ENCODE data around the gene AMPD1. TPM values are rescaled to one million over a fixed set of nuclear protein-coding genes. Genes with fewer than 3 reads are reported as not detected.

Gene AMPD1
- total RNA-seq, 4 donors from 2014 or later = 1.3 TPM; not detected in 3

GRCh38 chr1:114729782-114730181 is 34.4 kb upstream of the AMPD1 start:
- H3K27me3 ChIP-seq = no peaks in the 10 kb centered on the region
- H3K9me3 ChIP-seq = no peaks in the 10 kb centered on the region
- H3K4me3 ChIP-seq = no peak overlapping the region
- no peak for TF ChIP-seq POLR2A (IDR thresholded peaks at IDR 0.05)
- TF ChIP-seq, protein P1, sequence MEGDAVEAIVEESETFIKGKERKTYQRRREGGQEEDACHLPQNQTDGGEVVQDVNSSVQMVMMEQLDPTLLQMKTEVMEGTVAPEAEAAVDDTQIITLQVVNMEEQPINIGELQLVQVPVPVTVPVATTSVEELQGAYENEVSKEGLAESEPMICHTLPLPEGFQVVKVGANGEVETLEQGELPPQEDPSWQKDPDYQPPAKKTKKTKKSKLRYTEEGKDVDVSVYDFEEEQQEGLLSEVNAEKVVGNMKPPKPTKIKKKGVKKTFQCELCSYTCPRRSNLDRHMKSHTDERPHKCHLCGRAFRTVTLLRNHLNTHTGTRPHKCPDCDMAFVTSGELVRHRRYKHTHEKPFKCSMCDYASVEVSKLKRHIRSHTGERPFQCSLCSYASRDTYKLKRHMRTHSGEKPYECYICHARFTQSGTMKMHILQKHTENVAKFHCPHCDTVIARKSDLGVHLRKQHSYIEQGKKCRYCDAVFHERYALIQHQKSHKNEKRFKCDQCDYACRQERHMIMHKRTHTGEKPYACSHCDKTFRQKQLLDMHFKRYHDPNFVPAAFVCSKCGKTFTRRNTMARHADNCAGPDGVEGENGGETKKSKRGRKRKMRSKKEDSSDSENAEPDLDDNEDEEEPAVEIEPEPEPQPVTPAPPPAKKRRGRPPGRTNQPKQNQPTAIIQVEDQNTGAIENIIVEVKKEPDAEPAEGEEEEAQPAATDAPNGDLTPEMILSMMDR (IDR thresholded peaks at IDR 0.05) = no peak
- no peaks in the 10 kb centered on the region for H3K36me3 ChIP-seq
- H3K27ac ChIP-seq = no peak overlapping the region
- intact Hi-C loops (cut with DNase I; ENCODE audit: low total_unique reads) = no loop called here
- H3K4me1 ChIP-seq = no peaks in the 10 kb centered on the region
- no peak for DNase-seq

DNA sequence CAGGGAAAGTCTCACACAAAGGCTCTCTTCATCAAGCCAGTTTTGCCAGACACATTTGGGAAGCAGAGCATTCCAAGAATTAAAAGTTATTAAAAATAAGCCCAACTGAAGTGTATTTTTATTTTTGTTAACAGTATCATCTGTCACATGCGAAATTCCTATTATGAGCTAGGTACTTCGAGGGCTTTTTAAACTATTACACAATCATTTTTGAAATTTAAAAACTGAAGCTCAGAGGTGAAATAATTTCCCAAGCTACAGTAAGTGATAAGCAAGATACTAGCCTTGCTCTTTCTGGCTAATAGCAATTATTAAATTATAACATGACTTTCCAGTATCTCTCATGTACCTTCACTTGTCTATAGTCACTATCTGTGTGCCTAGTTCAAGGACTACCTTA is 33.2 kb upstream of the AMPD1 start:
- Histone ChIP-seq H3K36me3 (no peaks in the 10 kb centered on the region), H3K9me3 (no peaks in the 10 kb centered on the region), H3K27ac (no peak overlapping the region), H3K4me3 (no peak overlapping the region), H3K4me1 (no peaks in the 10 kb centered on the region), H3K27me3 (no peaks in the 10 kb centered on the region)
- TF ChIP-seq POLR2A (IDR thresholded peaks at IDR 0.05) = no peak
- TF ChIP-seq, protein P1 (IDR thresholded peaks at IDR 0.05) = no peak
- no peak for DNase-seq
- intact Hi-C loops (cut with DNase I; ENCODE audit: low total_unique reads) = no loop called here

DNA sequence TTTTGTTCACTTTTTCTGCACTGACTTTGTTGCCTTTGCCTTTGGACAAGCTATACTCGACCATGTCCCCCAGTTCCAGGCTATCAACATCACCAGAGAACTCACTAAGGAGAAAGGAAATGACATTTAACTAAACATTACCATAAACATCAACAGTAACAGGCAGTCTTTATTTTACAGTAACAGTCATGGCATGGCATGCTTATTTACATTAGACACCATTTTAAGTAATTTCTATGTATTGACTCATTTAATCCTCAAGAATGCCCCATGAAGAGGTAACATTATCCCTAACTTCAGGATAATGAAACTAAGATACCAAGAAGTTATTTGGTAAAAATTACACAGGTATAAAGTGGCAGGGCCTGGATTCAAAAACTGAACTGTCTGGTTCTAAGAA is 29.9 kb upstream of the AMPD1 start:
- H3K27ac ChIP-seq = no peak overlapping the region
- H3K4me3 ChIP-seq = no peak overlapping the region
- H3K27me3 ChIP-seq = no peaks in the 10 kb centered on the region
- H3K4me1 ChIP-seq = no peaks in the 10 kb centered on the region
- intact Hi-C loops (cut with DNase I; ENCODE audit: low total_unique reads) = no loop called here
- no peaks in the 10 kb centered on the region for H3K36me3 ChIP-seq
- no peak for DNase-seq
- no peak for TF ChIP-seq POLR2A (IDR thresholded peaks at IDR 0.05)
- TF ChIP-seq, protein P1 (IDR thresholded peaks at IDR 0.05) = no peak
- H3K9me3 ChIP-seq = no peaks in the 10 kb centered on the region

DNA sequence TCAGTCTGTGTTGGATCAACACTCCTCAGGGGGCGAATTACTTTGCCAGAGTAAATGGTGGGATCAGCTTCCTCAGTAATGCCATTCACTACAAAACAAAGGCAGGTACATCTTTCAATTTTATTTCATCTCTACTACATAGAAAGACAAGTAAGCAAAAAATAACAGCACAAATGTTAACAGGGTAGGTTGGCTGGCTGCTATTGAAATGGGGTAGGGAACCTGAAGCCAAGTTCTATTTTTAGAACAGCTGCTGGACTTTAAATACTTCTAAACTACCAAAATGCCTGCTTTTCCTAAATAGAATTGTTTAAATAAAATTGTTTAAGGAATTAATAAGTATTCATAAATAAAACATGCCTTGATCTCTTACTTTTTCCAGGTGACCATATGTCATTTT is 28.6 kb upstream of the AMPD1 start:
- DNase-seq = no peak
- no peaks in the 10 kb centered on the region for H3K9me3 ChIP-seq
- no peak for TF ChIP-seq POLR2A (IDR thresholded peaks at IDR 0.05)
- TF ChIP-seq, protein P1 (IDR thresholded peaks at IDR 0.05) = no peak
- intact Hi-C loops (cut with DNase I; ENCODE audit: low total_unique reads) = no loop called here
- no peak overlapping the region for H3K27ac ChIP-seq
- H3K36me3 ChIP-seq = no peaks in the 10 kb centered on the region
- no peaks in the 10 kb centered on the region for H3K27me3 ChIP-seq
- H3K4me3 ChIP-seq = no peak overlapping the region
- no peaks in the 10 kb centered on the region for H3K4me1 ChIP-seq

- H3K9me3 ChIP-seq = no peaks in the 10 kb centered on the region
- H3K27me3 ChIP-seq = no peaks in the 10 kb centered on the region
- no peak overlapping the region for H3K27ac ChIP-seq
- H3K4me3 ChIP-seq = no peak overlapping the region
- TF ChIP-seq, protein P1 (IDR thresholded peaks at IDR 0.05) = no peak
- intact Hi-C loops (cut with DNase I; ENCODE audit: low total_unique reads) = no loop called here
- H3K36me3 ChIP-seq = no peaks in the 10 kb centered on the region
- no peak for DNase-seq
- no peaks in the 10 kb centered on the region for H3K4me1 ChIP-seq
These were observed 28.1 kb upstream of the AMPD1 start for GRCh38 chr1:114723457-114723856.
